HG02610 (cell line): ENCODE results near the gene HS1BP3.

Experiments
- ATAC-seq: cut with Tn5 transposase; IDR thresholded peaks from one replicate; pipeline ENCODE4 v1.9.1; 2021; ENCODE audit warnings: mild to moderate bottlenecking, moderate library complexity; ENCODE audit not compliant: unreplicated experiment

The HS1BP3 gene

GRCh38 chr2:20589975-20590703 lies 60.8 kb downstream of the HS1BP3 start:
- ATAC-seq = no peak

- ATAC-seq = no peak
Observed at GRCh38 chr2:20588918-20589871, 61.7 kb downstream of the HS1BP3 start.

GRCh38 chr2:20585710-20586594 lies 64.9 kb downstream of the HS1BP3 start:
- no peak for ATAC-seq

- no peak for ATAC-seq
Observed at GRCh38 chr2:20585359-20585709, 65.6 kb downstream of the HS1BP3 start.

- no peak for ATAC-seq
Observed at GRCh38 chr2:20584399-20585358, 66.2 kb downstream of the HS1BP3 start.

GRCh38 chr2:20584045-20584398 lies 66.9 kb downstream of the HS1BP3 start:
- ATAC-seq = no peak

- no peak for ATAC-seq
Observed at GRCh38 chr2:20583425-20583881, 67.4 kb downstream of the HS1BP3 start.

DNA sequence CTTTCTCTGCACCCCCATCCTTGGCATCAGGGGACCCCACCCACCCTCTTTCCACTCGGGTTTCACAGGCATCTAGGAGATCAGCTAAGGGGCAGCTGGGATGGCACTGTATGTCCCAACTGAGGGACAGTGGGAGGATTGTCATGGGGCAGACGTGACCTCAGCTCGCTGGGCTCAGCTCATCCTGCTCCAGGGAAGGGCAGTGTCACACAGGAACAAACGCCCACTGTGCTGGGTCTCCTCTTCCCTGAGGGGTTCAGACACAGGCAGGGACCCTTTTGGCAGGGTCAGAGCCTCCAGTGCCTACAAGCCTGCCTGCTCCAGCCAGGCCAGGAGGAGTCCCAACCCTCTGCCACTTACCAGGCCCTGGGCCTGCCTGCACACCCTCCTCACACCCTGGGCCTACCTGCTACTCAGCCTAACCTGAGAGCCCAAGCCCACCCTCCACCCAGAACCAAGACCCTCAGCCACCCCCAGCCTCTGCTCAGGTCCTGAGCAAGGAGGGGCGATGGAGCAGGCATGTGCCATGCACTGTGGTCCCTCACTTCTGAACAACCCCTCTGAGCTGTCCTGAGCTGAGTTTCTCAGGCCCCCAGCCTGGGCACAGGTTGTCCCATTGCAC lies 68.2 kb downstream of the HS1BP3 start:
- no peak for ATAC-seq

GRCh38 chr2:20580690-20581437 lies 70.0 kb downstream of the HS1BP3 start:
- ATAC-seq = no peak

- ATAC-seq = no peak
Observed at GRCh38 chr2:20579866-20580265, 71.0 kb downstream of the HS1BP3 start.

DNA sequence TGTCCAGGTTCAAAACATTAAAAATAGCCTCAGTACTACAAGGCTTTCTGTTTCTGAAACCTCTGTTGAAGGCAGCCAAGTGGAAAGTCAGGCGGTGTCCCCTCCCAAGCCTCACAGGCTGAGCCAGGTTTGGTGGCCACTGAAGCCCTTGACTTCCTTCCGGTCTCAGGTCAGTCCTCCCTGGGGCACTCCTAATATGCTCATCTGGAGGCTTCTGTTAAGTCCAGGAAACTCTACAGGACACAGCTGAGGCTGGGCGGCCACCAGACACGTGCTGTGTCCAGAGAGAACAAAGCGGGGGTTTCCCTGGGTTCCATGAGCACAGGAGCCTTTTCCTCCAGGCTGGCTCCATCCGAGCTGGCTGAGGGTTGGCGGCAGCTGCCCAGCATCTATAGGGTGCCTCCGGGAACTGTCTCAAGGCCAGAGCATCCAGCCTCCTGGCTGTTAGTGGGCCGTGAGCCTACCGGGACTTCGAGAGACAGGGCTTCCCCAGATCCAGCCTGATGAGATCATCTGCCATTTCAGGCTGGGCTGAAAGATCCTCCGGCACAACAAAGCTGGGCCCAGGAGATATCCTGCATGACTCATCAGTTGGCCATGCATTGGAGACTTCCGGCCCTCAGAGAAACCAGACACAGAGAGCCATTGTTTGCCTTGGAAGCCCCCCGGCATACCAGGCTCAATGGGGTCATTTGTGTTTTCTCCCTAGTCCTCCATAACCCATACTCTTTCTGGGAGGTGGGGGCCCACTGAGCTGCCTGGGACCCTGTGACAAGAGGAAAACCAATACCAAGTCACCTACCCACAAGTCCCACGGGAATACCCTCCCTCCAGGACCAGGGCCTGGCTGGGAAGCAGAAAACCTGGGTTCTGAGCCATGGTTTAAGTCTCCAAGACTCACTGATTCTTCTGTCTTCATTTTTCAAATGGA lies 71.7 kb downstream of the HS1BP3 start:
- peak; percentile 56 for ATAC-seq

DNA sequence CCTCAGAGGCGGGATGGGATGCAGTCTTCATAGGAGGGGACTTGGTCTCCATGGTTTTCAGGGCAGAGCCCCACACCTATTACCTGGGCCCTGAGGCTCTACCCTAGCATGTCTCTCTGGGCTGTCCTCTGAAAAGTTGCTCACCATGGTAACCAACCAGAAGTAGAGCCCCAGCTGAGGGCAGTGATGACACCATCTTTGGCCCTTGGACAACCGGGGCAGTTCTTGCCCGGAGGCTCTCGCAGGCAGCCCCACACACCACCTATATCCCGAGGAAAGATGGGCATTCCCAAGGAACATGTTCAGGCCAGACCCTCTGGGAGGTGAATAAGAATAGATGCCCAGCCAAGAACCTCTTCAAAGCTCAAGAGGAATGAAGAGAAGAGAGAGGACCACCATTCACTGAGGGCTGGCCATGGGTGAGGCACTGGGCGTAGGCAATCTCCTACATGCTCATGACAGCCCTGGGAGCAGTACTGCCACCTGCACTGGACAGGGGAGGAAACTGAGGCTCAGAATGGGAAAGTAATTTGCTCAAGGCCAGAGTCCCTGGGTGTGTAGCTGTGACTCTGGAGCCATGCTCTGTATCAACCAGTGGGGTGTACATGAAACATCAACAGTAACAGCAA lies 72.5 kb downstream of the HS1BP3 start:
- no peak for ATAC-seq

DNA sequence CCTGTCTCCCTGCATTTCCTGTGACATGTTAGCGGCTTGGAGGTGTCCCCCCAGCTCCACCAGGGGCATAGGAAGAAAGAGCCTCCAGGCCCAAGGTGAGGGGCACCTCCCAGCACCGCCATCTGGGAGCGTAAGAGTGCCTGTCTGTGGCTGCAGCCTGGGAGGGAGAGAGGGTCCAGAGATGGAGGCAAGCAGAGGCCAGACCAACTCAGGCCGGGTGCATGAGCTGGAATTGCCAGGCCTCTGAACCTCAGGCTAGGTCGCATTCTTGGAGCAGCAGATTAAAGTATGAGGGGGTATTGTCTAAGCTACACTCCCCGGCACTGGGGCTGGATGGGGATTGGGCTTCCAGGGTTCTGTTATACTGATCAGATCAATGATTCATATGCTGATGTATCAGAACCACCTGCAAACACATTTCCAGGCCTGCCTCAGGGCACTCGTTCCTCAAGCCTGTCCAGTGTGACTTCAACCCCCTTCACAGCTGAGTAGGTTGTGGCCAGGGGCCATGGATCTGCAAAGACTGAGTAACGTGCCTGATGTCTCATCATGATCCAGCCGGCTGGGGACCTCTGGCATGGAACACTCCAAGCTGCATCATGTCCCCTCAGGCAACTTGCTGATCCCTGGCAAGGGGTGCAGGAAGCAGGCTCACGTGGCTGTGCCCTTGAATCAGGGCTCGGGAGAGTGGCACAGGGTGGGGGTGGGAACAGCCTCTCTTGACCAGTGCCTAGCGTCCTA lies 73.2 kb downstream of the HS1BP3 start:
- no peak for ATAC-seq

GRCh38 chr2:20576598-20577115 lies 74.2 kb downstream of the HS1BP3 start:
- peak; percentile 80 for ATAC-seq

- ATAC-seq = no peak
Observed at GRCh38 chr2:20575935-20576597, 74.8 kb downstream of the HS1BP3 start.

DNA sequence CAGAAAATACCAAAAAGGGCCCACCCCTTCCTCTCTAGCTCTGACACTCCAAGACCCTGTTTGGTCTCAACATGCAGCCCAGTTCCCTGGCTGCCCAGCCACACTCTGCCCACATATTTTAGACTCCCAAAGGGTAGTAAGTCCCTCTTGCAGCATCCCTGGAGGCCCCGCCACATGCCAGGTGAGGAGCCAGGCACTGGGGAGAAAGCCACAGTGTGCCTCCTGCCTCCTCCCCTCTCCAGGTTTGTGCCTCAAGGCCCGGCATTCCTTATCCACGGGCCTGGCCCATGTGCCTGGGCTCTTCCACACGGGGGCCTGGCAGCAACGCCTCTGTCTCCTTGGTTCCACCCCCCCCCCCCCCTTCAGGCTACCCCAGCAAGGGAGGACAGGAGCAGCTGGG lies 75.5 kb downstream of the HS1BP3 start:
- ATAC-seq = no peak
